ENCODE data around the gene TMTC2. TPM values are rescaled to one million over a fixed set of nuclear protein-coding genes. Genes with fewer than 3 reads are reported as not detected.

The TMTC2 gene
- total and polyA plus RNA-seq, 10 of the 15 experiments (the other 5 are each of a cell fraction or from before 2014, with no cell fraction given), result 0.14 to 9.7 (median 1.2) TPM

DNA sequence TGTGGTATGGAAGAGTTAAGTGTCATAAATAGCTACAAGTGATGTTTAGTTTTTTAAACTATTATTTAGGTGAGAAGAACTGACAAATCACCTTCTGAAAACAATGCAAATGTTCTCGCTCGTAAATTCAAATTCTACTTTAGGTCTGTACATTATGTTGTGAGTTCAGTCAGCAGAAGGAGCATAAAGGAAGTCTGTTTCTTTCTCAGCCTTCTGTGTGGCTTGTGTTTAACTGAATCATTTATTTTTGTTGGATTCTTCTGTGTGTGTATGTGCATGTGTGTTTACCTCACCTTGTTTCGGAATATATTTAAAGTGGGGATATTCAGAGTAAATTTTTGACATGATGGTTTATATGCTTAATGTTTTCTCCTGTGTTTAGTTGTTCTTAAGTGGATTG, 285.9 kb downstream of the TMTC2 start:
- Histone ChIP-seq H3K27me3 (replicated peaks in 1 of 2; ENCODE audit: control insufficient read depth in 2 of 2, insufficient read depth in 2 of 2, low read length in 1 of 2) (no peaks in the 10 kb centered on the region), H3K27ac (ENCODE audit: control insufficient read depth, insufficient read depth) (no peak overlapping the region), H4K20me1 (ENCODE audit: control insufficient read depth, insufficient read depth) (no peaks in the 10 kb centered on the region), H3K36me3 (ENCODE audit: control insufficient read depth in 2 of 2, insufficient read depth in 2 of 2, low read length in 1 of 2) (no peaks in the 10 kb centered on the region), H3K4me2 (ENCODE audit: control insufficient read depth, insufficient read depth) (no peak overlapping the region), H3K4me3 (no peak overlapping the region), H2AFZ (ENCODE audit: control insufficient read depth, low read depth, low read length) (no peak overlapping the region), H3K79me2 (ENCODE audit: control insufficient read depth, insufficient read depth, low read length) (no peaks in the 10 kb centered on the region), H3K4me1 (ENCODE audit: control insufficient read depth, insufficient read depth, low read length) (no peaks in the 10 kb centered on the region), H3K9ac (ENCODE audit: control insufficient read depth, insufficient read depth, low read length) (no peak overlapping the region), H3K9me3 (replicated peaks; ENCODE audit: control insufficient read depth, insufficient read depth, low read length) (no peaks in the 10 kb centered on the region)
- in situ Hi-C loops (cut with MboI), result no loop called here
- ATAC-seq (no peak), FAIRE-seq (peak; percentile 23), DNase-seq (ENCODE audit: low read depth, low spot score) (no peak)
- ChIA-PET SMC1A (ENCODE audit: uncharacterized antibody, unreplicated experiment) (interaction anchor here (1.5 kb wide), 1 partner anchor 287 kb away, joined by 4 read pairs; no protein-coding TSS in a partner anchor), CTCF (interaction anchor here (0.7 to 1.1 kb wide), 2 partner anchors 77 to 286 kb away, joined by 3 to 4 read pairs; no protein-coding TSS in a partner anchor), RAD21 (ENCODE audit: unreplicated experiment) (no interaction called here), POLR2A (no interaction called here)
- BruUV-seq (replicated peaks), result no TSS peak
- 98% methylated on average over 3 of the region's 3 CpGs for WGBS (ENCODE audit: insufficient coverage, insufficient replicate concordance, low lambda C conversion rate, missing lambda C conversion rate)
- intact Hi-C loops (cut with micrococcal nuclease; ENCODE audit: unreplicated experiment), result loop anchor here (10.0 kb wide), 1 partner anchor 288 kb away; the partner anchor contains the start of gene TMTC2
- no peak for TF ChIP-seq CHD2 (IDR thresholded peaks at IDR 0.05; ENCODE audit: borderline replicate concordance, low read depth, low read length)
- TF ChIP-seq RB1 (IDR thresholded peaks at IDR 0.05; ENCODE audit: borderline replicate concordance), result no peak
- TF ChIP-seq, protein P1, sequence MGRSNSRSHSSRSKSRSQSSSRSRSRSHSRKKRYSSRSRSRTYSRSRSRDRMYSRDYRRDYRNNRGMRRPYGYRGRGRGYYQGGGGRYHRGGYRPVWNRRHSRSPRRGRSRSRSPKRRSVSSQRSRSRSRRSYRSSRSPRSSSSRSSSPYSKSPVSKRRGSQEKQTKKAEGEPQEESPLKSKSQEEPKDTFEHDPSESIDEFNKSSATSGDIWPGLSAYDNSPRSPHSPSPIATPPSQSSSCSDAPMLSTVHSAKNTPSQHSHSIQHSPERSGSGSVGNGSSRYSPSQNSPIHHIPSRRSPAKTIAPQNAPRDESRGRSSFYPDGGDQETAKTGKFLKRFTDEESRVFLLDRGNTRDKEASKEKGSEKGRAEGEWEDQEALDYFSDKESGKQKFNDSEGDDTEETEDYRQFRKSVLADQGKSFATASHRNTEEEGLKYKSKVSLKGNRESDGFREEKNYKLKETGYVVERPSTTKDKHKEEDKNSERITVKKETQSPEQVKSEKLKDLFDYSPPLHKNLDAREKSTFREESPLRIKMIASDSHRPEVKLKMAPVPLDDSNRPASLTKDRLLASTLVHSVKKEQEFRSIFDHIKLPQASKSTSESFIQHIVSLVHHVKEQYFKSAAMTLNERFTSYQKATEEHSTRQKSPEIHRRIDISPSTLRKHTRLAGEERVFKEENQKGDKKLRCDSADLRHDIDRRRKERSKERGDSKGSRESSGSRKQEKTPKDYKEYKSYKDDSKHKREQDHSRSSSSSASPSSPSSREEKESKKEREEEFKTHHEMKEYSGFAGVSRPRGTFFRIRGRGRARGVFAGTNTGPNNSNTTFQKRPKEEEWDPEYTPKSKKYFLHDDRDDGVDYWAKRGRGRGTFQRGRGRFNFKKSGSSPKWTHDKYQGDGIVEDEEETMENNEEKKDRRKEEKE (IDR thresholded peaks at IDR 0.05), result no peak
- TF ChIP-seq MYB (IDR thresholded peaks at IDR 0.05; ENCODE audit: borderline replicate concordance, low read depth, low read length), result no peak
- TF ChIP-seq, protein P2, sequence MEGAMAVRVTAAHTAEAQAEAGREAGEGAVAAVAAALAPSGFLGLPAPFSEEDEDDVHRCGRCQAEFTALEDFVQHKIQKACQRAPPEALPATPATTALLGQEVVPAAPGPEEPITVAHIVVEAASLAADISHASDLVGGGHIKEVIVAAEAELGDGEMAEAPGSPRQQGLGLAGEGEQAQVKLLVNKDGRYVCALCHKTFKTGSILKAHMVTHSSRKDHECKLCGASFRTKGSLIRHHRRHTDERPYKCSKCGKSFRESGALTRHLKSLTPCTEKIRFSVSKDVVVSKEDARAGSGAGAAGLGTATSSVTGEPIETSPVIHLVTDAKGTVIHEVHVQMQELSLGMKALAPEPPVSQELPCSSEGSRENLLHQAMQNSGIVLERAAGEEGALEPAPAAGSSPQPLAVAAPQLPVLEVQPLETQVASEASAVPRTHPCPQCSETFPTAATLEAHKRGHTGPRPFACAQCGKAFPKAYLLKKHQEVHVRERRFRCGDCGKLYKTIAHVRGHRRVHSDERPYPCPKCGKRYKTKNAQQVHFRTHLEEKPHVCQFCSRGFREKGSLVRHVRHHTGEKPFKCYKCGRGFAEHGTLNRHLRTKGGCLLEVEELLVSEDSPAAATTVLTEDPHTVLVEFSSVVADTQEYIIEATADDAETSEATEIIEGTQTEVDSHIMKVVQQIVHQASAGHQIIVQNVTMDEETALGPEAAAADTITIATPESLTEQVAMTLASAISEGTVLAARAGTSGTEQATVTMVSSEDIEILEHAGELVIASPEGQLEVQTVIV (IDR thresholded peaks at IDR 0.05; ENCODE audit: borderline replicate concordance, partially characterized antibody), result no peak
- TF ChIP-seq, protein P3, sequence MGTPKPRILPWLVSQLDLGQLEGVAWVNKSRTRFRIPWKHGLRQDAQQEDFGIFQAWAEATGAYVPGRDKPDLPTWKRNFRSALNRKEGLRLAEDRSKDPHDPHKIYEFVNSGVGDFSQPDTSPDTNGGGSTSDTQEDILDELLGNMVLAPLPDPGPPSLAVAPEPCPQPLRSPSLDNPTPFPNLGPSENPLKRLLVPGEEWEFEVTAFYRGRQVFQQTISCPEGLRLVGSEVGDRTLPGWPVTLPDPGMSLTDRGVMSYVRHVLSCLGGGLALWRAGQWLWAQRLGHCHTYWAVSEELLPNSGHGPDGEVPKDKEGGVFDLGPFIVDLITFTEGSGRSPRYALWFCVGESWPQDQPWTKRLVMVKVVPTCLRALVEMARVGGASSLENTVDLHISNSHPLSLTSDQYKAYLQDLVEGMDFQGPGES (IDR thresholded peaks at IDR 0.05), result no peak
- TF ChIP-seq KAT2A (conservative IDR thresholded peaks at IDR 0.05; ENCODE audit: control insufficient read depth, low read depth, low read length), result no peak

Measured in GM12878 (cell line).